Immature natural killer cell (primary cell): ENCODE measurements around the gene WWOX. TPM values are rescaled to one million over a fixed set of nuclear protein-coding genes. Genes with fewer than 3 reads are reported as not detected.
"Not testable (repeated sequence)": the region's sequence is repeated elsewhere in the genome, so short reads cannot be mapped to it uniquely, and the experiment has no call there.

ENCODE experiments used
- DNase-seq, 3 donors: peaks; one replicate each; pipeline ENCODE4 v3.0.0; 2022; ENCODE audit warnings: mixed read lengths in 1 of 3
- H3K27ac Mint-ChIP-seq, 6 donors: one replicate each; pipeline ENCODE4 v1.8.0; 2020; ENCODE audit warnings: mixed read lengths in 6 of 6, mild to moderate bottlenecking in 5 of 6, inconsistent platforms in 4 of 6, moderate library complexity in 3 of 6
- H3K27me3 Mint-ChIP-seq, 3 donors: one replicate each; pipeline ENCODE4 v1.8.0; 2020 to 2021; ENCODE audit warnings: low read depth in 3 of 3, mild to moderate bottlenecking in 3 of 3, mixed read lengths in 3 of 3, moderate library complexity in 3 of 3, inconsistent platforms in 1 of 3
- H3K36me3 Mint-ChIP-seq, 3 donors: one replicate each; pipeline ENCODE4 v1.8.0; 2020; ENCODE audit warnings: mixed read lengths in 3 of 3, inconsistent platforms in 2 of 3, mild to moderate bottlenecking in 2 of 3
- H3K4me1 Mint-ChIP-seq, 2 donors: one replicate each; pipeline ENCODE4 v1.8.0; 2020; ENCODE audit warnings: inconsistent platforms in 2 of 2, mild to moderate bottlenecking in 2 of 2, mixed read lengths in 2 of 2, moderate library complexity in 1 of 2
- H3K4me3 Mint-ChIP-seq, 5 donors: one replicate each; pipeline ENCODE4 v1.8.0; 2020; ENCODE audit warnings: mild to moderate bottlenecking in 5 of 5, mixed read lengths in 5 of 5, inconsistent platforms in 3 of 5, moderate library complexity in 3 of 5
- H3K9me3 Mint-ChIP-seq, 6 donors: one replicate each; pipeline ENCODE4 v1.8.0; 2020; ENCODE audit warnings: mild to moderate bottlenecking in 6 of 6, mixed read lengths in 6 of 6, inconsistent platforms in 4 of 6, moderate library complexity in 3 of 6
- polyA plus RNA-seq, 3 donors: library from polyadenylated mRNA; unstranded; fragments of 300-500 nt; fragmentation: Illumina TruSeq; gene quantifications; one replicate each; pipeline ENCODE4 v1.2.3, GENCODE V29; 2021

WWOX gene
- polyA plus RNA-seq, 3 donors from 2014 or later, result 9.0 to 13.9 (median 12.3) TPM

DNA sequence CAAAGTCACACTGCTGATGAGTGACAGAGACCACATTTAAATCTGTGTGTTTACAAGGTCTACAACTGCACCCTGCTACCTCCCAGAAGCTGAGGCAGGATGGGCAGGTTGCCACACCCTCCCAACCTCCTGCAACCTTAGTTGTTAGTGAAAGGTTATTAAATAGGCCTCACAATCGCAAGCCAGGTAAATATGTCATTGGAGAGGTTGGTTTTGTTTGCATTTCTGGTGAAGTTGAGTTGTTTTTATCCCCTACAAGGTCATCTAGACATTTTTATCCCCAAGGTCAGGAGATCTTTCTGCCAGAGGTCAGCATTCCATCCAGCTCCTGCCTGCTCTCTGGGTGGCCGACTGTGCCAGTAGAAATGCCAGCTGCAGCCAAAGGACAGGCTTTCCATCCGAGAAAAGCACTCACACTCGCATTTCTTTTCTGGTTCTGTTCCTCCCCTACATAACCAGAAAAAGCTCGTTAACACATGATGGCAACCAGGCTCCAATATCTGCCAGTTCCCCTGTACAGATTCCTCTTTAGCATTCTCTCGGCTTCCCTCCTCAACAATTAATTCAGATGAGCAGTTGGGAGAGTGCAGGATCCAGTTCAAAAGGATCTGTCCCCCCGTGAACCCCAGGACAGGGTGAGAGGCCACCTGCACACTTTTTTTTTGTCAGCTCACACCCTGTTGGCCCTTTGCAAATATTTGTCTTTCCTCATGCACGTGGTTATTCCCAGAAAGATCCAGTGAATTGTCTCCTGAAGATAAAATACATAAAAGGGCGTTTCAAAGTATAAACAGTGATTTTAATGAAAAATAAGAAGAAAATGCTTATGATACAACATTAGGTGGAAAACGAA is 938.3 kb downstream of the WWOX start:
- Mint-ChIP-seq H3K27me3 (peaks cover 0 to 2% (median 0%) of the 10 kb centered on the region in 3 donors), H3K4me1 (peaks cover 5 to 11% of the 10 kb centered on the region in 2 donors), H3K27ac (no peak overlapping the region), H3K9me3 (peaks cover 0 to 6% (median 2%) of the 10 kb centered on the region in 6 donors), H3K36me3 (peaks cover 3 to 4% (median 4%) of the 10 kb centered on the region in 3 donors), H3K4me3 (no peak overlapping the region)
- no peak for DNase-seq

DNA sequence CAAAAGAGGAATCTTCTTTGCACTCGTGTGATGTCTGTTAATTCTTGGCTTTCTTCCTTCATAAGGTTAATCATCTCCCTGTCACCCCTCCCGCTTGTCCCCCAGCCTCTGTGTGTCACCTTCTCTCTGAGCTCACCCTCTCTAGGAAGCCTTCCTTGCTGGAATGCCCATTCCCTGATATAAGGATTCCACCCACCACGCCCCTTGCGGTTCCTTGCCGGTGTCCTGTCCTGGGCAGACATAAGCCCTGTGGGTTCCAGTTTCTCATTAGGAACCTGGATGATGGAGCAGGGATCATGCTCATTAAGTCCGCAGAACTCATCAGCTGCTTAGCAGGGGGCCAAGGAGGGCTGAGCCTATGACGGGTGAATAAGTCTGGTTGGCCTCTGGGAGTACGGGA is 941.8 kb downstream of the WWOX start:
- Mint-ChIP-seq H3K27me3 (no peaks in the 10 kb centered on the region), H3K27ac (no peak overlapping the region), H3K36me3 (no peaks in the 10 kb centered on the region), H3K4me3 (no peak overlapping the region), H3K9me3 (no peaks in the 10 kb centered on the region), H3K4me1 (peaks cover 22 to 36% of the 10 kb centered on the region in 2 donors)
- no peak for DNase-seq

DNA sequence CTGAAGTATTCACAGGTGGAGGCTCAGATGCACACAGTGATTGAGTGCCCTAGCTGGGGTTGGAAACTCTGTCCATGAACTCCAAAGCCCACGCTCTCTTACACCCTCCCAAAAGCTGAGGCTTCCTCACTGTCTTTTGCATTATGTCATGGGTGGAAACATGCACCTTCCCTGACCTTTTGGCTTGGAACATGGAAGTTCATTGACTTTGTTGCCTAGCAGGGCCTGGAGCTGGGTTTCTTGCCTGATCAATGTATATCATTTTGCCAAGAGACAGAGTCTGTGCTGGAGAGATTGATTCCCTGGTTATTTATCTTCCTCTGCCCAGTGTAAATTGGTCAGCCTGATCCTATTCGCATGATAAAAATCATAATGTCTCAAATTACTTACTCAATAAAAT is 942.7 kb downstream of the WWOX start:
- Mint-ChIP-seq H3K27ac (no peak overlapping the region), H3K4me1 (peaks cover 22 to 44% of the 10 kb centered on the region in 2 donors), H3K9me3 (no peaks in the 10 kb centered on the region), H3K27me3 (no peaks in the 10 kb centered on the region), H3K36me3 (no peaks in the 10 kb centered on the region), H3K4me3 (no peak overlapping the region)
- no peak for DNase-seq

DNA sequence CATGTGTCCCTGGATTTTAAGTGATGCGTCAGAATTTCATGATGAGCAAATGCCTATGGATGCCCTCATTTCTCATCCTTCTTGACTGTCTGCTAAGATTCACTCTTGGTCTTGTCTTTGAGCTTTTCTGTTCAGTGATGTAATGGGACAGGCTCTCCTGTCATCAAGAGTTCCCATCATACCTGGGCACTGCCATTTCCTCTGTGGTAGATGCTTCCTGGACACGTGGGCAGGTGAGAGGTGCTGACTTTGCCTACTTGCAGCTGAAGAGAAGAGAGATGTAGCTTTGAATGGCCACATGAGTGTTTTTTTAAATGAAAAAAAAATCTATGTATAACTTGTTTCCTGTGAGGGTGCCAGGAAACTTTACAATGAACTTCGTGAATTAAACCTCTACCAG is 943.4 kb downstream of the WWOX start:
- Mint-ChIP-seq H3K27ac (peak overlapping the region in 1 of 6 donors; percentile 26), H3K4me3 (peak overlapping the region in 2 of 5 donors; percentile 8 to 30), H3K9me3 (no peaks in the 10 kb centered on the region), H3K27me3 (no peaks in the 10 kb centered on the region), H3K36me3 (no peaks in the 10 kb centered on the region), H3K4me1 (peaks cover 22 to 42% of the 10 kb centered on the region in 2 donors)
- DNase-seq, result peak in 1 of 3 donors; percentile 9

DNA sequence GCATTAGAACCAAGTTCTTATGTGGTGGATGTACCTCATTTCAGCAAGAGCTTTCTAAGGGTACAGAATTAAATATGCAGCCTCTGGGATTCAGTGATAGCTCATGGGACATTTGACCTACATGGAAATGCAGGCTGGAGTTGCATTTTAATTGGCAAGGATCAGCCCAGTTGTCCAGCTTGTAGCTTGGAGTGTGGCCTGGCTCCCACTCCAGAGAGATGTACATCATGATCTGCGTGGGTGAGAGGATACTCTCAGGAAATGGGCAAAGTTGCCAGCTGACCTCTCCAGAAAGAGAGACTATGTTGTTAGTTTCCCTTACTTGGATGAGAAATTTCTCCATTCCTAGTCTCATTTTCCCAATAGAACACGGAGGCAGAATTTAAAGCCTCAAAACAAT is 945.7 kb downstream of the WWOX start:
- Mint-ChIP-seq H3K36me3 (peaks cover 0 to 4% (median 0%) of the 10 kb centered on the region in 3 donors), H3K27me3 (no peaks in the 10 kb centered on the region), H3K4me1 (peaks cover 22 to 42% of the 10 kb centered on the region in 2 donors), H3K27ac (no peak overlapping the region), H3K9me3 (no peaks in the 10 kb centered on the region), H3K4me3 (no peak overlapping the region)
- DNase-seq, result no peak

DNA sequence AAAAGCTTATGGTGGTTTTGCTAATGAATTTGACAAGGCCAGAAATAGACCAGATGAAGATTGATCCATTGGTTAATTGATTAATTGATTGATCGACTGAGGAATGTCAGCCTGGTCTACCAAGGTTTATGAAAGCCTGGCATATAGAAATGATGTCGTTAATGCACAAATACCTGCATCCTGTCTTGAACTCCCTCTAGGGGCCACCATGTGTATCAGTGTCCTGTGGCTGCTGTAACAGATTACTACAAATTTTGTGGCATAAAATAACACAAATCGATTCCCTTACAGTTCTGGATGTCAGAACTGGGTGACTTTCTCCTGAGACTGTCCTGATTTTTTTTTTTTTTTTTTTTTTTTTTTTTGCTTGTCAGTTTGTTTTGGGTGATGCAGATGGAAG is 947.9 kb downstream of the WWOX start:
- H3K4me3 Mint-ChIP-seq, result no peak overlapping the region
- H3K27ac Mint-ChIP-seq, result peak overlapping the region in 1 of 6 donors; percentile 45
- H3K27me3 Mint-ChIP-seq, result peaks cover 0 to 6% (median 2%) of the 10 kb centered on the region in 3 donors
- DNase-seq, result peak in 2 of 3 donors; percentile 27 to 35
- H3K9me3 Mint-ChIP-seq, result peaks cover 0 to 2% (median 0%) of the 10 kb centered on the region in 6 donors
- H3K36me3 Mint-ChIP-seq, result peaks cover 0 to 4% (median 0%) of the 10 kb centered on the region in 3 donors
- peaks cover 22 to 55% of the 10 kb centered on the region in 2 donors for H3K4me1 Mint-ChIP-seq

DNA sequence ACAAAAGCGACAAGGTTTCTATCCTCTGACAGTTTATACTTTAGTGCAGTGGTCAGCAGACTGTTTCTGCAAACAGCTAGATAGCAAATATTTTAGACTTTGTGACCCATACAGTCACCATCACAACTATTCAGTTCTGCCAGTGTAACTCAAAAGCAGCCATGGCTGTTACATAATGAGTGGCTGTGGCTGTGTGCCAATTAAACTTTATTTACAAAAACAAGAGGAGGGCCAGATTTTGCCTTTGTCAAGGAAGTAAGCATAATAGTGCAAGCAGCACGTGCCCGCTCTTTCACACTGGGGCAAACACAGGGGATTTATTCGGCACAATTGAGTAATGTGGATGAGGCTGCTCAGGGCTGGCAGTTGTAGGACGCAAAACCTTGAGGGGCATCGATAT is 949.6 kb downstream of the WWOX start:
- Mint-ChIP-seq H3K4me3 (no peak overlapping the region), H3K36me3 (peaks cover 0 to 4% (median 0%) of the 10 kb centered on the region in 3 donors), H3K27ac (no peak overlapping the region), H3K9me3 (peaks cover 0 to 2% (median 0%) of the 10 kb centered on the region in 6 donors), H3K27me3 (peaks cover 0 to 6% (median 2%) of the 10 kb centered on the region in 3 donors), H3K4me1 (peaks cover 5 to 38% of the 10 kb centered on the region in 2 donors)
- DNase-seq, result no peak

DNA sequence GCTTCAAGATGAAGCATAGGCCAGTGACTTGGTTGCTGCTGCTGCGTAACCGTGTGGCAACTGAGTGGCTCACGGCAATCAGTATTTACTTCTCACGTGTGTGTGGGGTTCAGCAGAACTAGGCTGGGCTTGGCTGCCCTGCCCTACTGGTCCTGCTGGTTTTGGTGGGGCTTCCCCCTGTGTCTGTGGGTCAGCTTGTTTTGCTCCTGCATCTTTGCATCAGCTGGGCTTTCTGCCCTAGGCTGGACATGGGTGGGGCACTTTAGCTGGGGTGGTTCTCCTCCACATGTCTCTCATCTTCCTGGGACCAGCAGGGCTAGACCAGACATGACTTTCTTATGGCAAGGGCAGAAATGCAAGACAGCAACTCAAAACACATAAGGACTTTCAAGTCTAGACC is 950.6 kb downstream of the WWOX start:
- peaks cover 1 to 28% of the 10 kb centered on the region in 2 donors for H3K4me1 Mint-ChIP-seq
- peaks cover 0 to 4% (median 0%) of the 10 kb centered on the region in 3 donors for H3K36me3 Mint-ChIP-seq
- H3K4me3 Mint-ChIP-seq, result no peak overlapping the region
- peaks cover 0 to 6% (median 2%) of the 10 kb centered on the region in 3 donors for H3K27me3 Mint-ChIP-seq
- H3K9me3 Mint-ChIP-seq, result peaks cover 0 to 2% (median 0%) of the 10 kb centered on the region in 6 donors
- H3K27ac Mint-ChIP-seq, result no peak overlapping the region
- DNase-seq, result no peak

DNA sequence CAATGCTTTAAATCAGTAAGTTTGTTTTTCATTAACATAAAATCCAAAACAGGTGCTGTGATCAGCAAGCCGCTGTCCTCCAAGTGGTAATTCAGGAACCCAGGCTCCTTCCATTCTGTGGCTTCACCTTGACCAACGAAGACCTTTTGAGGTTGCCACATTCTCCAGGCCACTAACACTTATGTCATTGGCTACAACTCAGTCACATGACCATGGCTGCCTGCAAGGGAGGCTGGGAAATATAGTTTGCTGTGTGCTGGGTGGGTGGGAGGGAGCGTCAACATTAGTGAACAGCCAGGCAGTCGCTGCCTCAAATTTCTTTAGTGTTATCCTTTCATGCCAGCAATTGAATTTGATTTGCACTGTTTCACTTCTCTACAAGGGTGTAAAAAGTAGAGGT is 951.9 kb downstream of the WWOX start:
- Mint-ChIP-seq H3K4me1 (peaks cover 1 to 25% of the 10 kb centered on the region in 2 donors), H3K27me3 (peaks cover 0 to 6% (median 2%) of the 10 kb centered on the region in 3 donors), H3K36me3 (peaks cover 0 to 10% (median 0%) of the 10 kb centered on the region in 3 donors), H3K9me3 (peaks cover 0 to 2% (median 0%) of the 10 kb centered on the region in 6 donors), H3K4me3 (no peak overlapping the region), H3K27ac (no peak overlapping the region)
- no peak for DNase-seq

DNA sequence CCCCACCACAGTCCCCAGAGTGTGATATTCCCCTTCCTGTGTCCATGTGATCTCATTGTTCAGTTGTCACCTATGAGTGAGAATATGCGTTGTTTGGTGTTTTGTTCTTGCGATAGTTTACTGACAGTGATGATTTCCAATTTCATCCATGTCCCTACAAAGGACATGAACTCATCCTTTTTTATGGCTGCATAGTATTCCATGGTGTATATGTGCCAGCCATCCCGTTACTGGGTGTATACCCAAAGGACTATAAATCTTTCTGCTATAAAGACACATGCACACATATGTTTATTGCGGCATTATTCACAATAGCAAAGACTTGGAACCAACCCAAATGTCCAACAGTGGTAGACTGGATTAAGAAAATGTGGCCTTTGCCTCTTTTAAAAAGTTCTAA is 952.7 kb downstream of the WWOX start:
- H3K4me3 Mint-ChIP-seq, H3K36me3 Mint-ChIP-seq, H3K27ac Mint-ChIP-seq, H3K27me3 Mint-ChIP-seq, H3K9me3 Mint-ChIP-seq, DNase-seq: not testable (repeated sequence)
- peaks cover 1 to 18% of the 10 kb centered on the region in 2 donors for H3K4me1 Mint-ChIP-seq

DNA sequence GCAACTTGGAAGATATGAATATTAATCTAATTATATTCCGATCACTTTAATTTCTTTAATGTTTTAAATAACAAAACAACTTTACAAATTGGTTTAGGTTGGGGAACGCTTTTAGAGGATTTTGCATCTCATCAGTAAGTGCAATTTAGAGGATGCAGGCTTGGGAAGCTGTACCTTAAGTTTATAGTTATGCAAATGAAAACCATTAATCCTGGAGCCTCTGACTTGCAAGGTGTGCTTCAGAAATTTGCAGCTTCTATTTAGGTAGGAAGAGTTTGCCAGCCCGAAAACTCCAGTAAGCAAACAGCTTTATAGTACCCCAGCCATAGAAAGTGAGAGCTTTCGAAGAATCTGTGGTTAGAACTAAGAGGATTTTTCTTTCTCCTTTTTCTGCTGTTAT is 954.1 kb downstream of the WWOX start:
- Mint-ChIP-seq H3K4me1 (peaks cover 1 to 16% of the 10 kb centered on the region in 2 donors), H3K4me3 (no peak overlapping the region), H3K36me3 (peaks cover 0 to 8% (median 0%) of the 10 kb centered on the region in 3 donors), H3K27ac (no peak overlapping the region), H3K9me3 (peaks cover 0 to 2% (median 0%) of the 10 kb centered on the region in 6 donors), H3K27me3 (peaks cover 2 to 6% (median 2%) of the 10 kb centered on the region in 3 donors)
- no peak for DNase-seq

DNA sequence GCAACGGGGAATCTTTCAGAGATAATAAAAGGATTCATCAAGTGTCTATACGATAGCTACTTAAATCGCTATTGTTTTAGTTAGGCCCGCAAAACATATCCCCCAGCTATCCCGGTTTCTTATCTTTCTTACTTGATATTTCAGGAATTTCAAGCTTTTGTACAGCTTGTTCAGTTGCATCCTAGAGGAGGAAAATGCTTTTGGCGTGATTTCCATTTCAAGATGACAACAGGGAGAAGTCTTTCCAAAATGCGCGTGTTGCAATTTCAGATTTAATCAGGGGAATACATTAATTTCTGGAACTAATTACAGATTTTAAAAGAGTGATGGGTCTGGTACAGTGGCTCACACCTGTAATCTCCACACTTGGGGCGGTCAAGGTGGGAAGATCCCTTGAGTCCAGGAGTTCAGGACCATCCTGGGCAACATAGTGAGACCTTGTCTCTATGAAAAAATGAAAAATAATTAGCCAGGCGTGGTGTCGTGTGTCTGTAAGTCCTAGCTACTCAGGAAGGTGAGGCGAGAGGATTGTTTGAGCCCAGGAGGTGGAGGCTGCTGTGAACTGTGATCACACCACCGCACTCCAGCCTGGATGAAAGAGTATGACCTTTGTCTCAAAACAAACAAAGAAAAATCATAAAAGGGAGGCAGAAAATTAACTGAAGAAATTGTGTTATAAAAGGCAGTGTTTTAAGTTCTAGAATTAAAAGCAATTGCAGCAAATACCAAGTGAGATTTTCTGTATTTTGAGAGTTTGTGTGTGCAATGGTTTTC is 954.9 kb downstream of the WWOX start:
- H3K4me3 Mint-ChIP-seq, result no peak overlapping the region

DNA sequence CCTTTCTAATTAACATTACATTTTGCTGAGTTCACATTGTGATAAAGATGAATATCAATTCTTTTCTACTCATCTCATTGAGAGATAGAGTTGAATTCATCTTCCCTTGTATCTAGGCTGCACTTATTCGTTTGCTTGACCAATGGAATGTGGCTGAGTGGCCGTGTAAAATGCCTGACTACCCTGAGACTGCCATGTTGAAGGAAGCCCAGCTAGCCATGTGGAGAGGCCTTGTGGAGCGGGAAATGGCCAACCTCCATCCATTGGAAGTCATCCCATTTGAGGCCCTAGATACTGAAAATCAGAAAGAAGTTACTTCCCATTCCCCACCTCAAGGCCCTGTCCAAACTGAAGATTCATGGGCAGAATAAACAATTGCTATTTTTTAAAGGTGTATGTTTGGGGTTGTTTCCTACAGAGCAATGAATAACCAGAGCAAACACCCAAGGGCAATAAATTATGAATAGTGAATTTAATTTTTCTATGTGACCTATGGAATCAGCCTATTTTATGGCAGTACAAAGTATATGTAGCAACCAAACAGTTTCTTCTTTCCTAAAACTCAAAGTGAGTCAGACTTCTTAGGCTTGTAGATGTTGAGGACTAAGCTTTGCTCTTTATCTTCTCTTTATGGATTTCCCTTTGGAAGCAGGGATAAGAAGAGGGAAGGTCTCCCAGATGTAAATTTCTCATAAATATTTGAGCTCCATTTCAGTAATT is 956.0 kb downstream of the WWOX start:
- Mint-ChIP-seq H3K4me3 (no peak overlapping the region), H3K4me1 (peaks cover 1 to 14% of the 10 kb centered on the region in 2 donors), H3K9me3 (peaks cover 0 to 2% (median 0%) of the 10 kb centered on the region in 6 donors), H3K27me3 (peaks cover 1 to 5% (median 2%) of the 10 kb centered on the region in 3 donors), H3K36me3 (peaks cover 0 to 6% (median 0%) of the 10 kb centered on the region in 3 donors), H3K27ac (no peak overlapping the region)
- DNase-seq, result no peak

More for the DNA sequence above, 954.9 kb downstream of the WWOX start:
- DNase-seq, result no peak
- Mint-ChIP-seq H3K4me1 (peaks cover 1 to 16% of the 10 kb centered on the region in 2 donors), H3K9me3 (peaks cover 0 to 2% (median 0%) of the 10 kb centered on the region in 6 donors), H3K27me3 (peaks cover 2 to 6% (median 2%) of the 10 kb centered on the region in 3 donors), H3K27ac (peak overlapping the region in 1 of 6 donors; percentile 17), H3K36me3 (peaks cover 0 to 6% (median 0%) of the 10 kb centered on the region in 3 donors)
